ENCODE measurements around the gene SH3D19.
"Not testable (repeated sequence)": the region's sequence is repeated elsewhere in the genome, so short reads cannot be mapped to it uniquely, and the experiment has no call there.

The SH3D19 gene

GRCh38 chr4:151263455-151263854 lies 62.0 kb downstream of the SH3D19 start:
- no peak for TF ChIP-seq CTCF (IDR thresholded peaks at IDR 0.05; ENCODE audit: insufficient read depth, low read depth, low read length, missing control alignments)
- no peak overlapping the region for H3K4me3 ChIP-seq (ENCODE audit: low read depth, low read length)
- no peak for DNase-seq (ENCODE audit: low read depth)

DNA sequence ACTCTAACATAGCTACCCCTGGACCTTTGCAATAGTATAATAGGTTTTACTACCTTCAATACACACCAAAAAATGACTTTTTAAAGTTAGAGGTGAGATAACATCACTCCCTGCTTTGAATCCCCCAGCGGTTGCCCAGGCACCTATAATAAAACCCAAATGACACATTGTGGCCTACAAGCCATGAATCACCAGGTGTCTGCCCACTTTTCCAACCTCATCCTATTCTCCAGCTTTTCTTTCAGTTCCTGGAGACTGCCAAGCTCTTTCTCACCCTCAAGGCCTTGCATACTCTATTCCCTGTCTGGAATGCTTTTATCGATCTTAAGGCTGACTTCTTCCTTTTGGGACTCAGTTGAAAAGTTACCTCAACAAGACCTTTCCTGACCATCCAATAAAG lies 64.9 kb downstream of the SH3D19 start:
- no peak for TF ChIP-seq CTCF (IDR thresholded peaks at IDR 0.05; ENCODE audit: insufficient read depth, low read depth, low read length, missing control alignments)
- H3K4me3 ChIP-seq (ENCODE audit: low read depth, low read length), result no peak overlapping the region
- no peak for DNase-seq (ENCODE audit: low read depth)

- no peak for DNase-seq (ENCODE audit: low read depth)
- no peak overlapping the region for H3K4me3 ChIP-seq (ENCODE audit: low read depth, low read length)
- TF ChIP-seq CTCF (IDR thresholded peaks at IDR 0.05; ENCODE audit: insufficient read depth, low read depth, low read length, missing control alignments), result no peak
Measured at GRCh38 chr4:151259752-151260151, 65.7 kb downstream of the SH3D19 start.

- no peak overlapping the region for H3K4me3 ChIP-seq (ENCODE audit: low read depth, low read length)
- DNase-seq (ENCODE audit: low read depth), result no peak
- no peak for TF ChIP-seq CTCF (IDR thresholded peaks at IDR 0.05; ENCODE audit: insufficient read depth, low read depth, low read length, missing control alignments)
Measured at GRCh38 chr4:151257704-151258103, 67.7 kb downstream of the SH3D19 start.

GRCh38 chr4:151256134-151256533 lies 69.3 kb downstream of the SH3D19 start:
- TF ChIP-seq CTCF (IDR thresholded peaks at IDR 0.05; ENCODE audit: insufficient read depth, low read depth, low read length, missing control alignments), result no peak
- no peak for DNase-seq (ENCODE audit: low read depth)
- no peak overlapping the region for H3K4me3 ChIP-seq (ENCODE audit: low read depth, low read length)

DNA sequence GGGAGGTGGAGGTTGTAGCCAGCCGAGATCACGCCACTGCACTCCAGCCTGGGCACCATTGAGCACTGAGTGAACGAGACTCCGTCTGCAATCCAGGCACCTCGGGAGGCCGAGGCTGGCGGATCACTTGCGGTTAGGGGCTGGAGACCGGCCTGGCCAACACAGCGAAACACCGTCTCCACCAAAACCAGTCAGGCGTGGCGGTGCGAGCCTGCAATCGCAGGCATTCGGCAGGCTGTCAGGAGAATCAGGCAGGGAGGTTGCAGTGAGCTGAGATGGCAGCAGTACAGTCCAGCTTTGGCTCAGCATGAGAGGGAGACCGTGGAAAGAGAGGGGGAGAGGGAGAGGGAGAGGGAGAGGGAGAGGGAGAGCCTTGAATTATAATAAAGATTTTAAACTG lies 69.7 kb downstream of the SH3D19 start:
- H3K4me3 ChIP-seq (ENCODE audit: low read depth, low read length); DNase-seq (ENCODE audit: low read depth): not testable (repeated sequence)

DNA sequence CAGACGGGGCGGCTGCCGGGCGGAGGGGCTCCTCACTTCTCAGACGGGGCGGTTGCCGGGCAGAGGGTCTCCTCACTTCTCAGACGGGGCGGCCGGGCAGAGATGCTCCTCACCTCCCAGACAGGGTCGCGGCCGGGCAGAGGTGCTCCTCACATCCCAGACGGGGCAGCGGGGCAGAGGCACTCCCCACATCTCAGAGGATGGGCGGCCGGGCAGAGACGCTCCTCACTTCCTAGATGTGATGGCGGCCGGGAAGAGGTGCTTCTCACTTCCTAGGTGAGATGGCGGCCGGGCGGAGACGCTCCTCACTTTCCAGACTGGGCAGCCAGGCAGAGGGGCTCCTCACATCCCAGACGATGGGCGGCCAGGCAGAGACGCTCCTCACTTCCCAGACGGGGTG lies 70.2 kb downstream of the SH3D19 start:
- not testable (repeated sequence) for H3K4me3 ChIP-seq (ENCODE audit: low read depth, low read length); DNase-seq (ENCODE audit: low read depth)

GRCh38 chr4:151251603-151252304 lies 73.7 kb downstream of the SH3D19 start:
- no peak for TF ChIP-seq CTCF (IDR thresholded peaks at IDR 0.05; ENCODE audit: insufficient read depth, low read depth, low read length, missing control alignments)
- H3K4me3 ChIP-seq (ENCODE audit: low read depth, low read length), result no peak overlapping the region
- no peak for DNase-seq (ENCODE audit: low read depth)
